Stimulated activated CD4-positive, alpha-beta T cell treated with anti-CD3 and anti-CD28 coated beads, Interleukin-2, amount 100 ng/mL, for 4 hours (primary cell): ENCODE results near the gene BCDIN3D.
"Not testable (repeated sequence)": the region's sequence is repeated elsewhere in the genome, so short reads cannot be mapped to it uniquely, and the experiment has no call there.

Experiments
- DNase-seq: peaks from one replicate; pipeline ENCODE4 v3.0.0-alpha.2; 2020; ENCODE audit warnings: low read depth

Gene BCDIN3D

GRCh38 chr12:49855890-49856289 lies 13.0 kb upstream of the BCDIN3D start:
- not testable (repeated sequence) for DNase-seq

- DNase-seq = no peak
These were observed 12.1 kb upstream of the BCDIN3D start for GRCh38 chr12:49854976-49855375.

GRCh38 chr12:49853671-49854070 lies 10.8 kb upstream of the BCDIN3D start:
- DNase-seq = no peak

GRCh38 chr12:49847161-49847560 lies 4.3 kb upstream of the BCDIN3D start:
- no peak for DNase-seq

- no peak for DNase-seq
These were observed 3.1 kb upstream of the BCDIN3D start for GRCh38 chr12:49846032-49846431.

- no peak for DNase-seq
These were observed 1.1 kb upstream of the BCDIN3D start for GRCh38 chr12:49843876-49844437.

GRCh38 chr12:49843411-49843810 lies 505 bp upstream of the BCDIN3D start:
- DNase-seq = no peak

DNA sequence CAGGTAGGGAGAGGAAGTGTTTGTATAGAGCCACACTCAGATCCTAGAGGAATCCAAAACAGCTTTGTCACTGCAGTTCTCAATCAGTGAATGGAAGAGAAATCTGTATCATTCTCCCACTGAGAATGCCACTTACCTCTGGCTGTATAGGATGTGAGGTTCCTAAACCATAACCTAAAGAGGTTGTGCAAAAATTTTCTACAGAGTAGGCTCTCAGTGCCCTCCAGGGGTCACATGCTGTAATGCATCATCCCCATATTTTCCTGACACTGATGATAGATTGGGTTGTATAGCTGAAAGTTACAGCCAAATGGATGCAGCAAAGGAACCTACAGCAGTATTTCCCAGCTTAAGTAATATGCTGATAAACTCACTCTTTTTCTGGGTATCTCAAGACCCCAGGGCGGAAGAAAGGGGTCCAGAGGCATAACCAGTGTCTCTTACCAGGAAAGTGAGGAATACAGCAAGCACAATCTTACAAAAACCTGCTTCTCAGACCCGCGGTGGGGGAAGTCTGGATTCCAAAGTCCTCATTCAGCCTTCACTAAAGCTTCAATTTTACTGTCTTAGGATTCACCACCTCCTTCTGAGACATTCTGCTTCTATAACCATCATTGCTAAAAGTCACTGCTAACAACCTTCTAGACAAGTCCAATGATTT lies 3.8 kb downstream of the BCDIN3D start:
- no peak for DNase-seq

DNA sequence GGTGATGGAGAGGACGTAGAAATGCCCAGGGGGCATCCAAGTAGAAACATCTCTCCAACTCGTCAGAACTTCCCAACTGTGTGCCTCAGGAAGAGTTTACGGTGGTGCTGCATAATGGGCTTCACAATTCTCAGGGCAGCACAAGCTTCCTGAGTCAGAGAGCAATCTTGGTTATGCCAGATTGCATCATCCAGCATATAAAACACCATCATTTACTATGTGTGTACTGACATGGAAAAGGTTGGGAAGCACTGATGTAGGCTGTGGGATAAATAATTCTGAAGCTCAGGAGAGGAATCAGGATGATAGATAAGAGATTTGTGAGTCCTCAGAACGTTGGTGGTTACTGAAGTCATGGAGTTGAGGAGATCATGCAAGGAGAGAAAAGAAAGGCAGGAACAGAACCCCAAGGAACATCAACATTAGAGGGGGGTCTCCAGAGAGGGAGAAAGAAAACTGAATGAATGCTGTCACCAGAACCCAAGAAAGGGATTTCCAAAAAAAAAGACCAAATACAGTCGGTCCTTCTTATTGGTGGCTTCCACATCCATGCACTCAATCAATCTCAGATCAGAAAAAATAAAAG lies 10.0 kb downstream of the BCDIN3D start:
- no peak for DNase-seq

DNA sequence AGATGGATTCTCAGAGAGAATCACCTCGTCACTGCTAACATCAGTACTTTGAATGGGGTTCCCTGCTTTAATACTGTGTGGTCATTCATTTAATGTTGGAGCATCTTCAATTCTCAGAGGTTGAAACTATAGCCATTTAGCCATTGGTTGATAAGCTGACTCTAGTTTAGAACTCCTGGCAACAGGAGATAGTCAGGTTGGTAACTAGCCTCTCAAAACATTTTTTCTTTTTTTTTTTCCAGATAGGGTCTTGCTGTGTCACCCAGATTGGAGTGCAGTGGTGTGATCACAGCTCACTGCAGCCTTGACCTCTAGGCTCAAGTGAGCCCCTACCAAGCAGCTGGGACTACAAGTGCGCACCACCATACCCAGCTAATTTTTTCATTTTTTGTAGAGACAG lies 11.2 kb downstream of the BCDIN3D start:
- DNase-seq = no peak

- peak; percentile 88 for DNase-seq
These were observed 14.5 kb downstream of the BCDIN3D start, which contains the start of gene NCKAP5L for GRCh38 chr12:49828133-49829091. Gene NCKAP5L, minus strand, starts transcription at chr12:49828413. Its CDS starts 24,369 bp downstream, at chr12:49804044.

- peak; percentile 33 for DNase-seq
These were observed 15.4 kb downstream of the BCDIN3D start for GRCh38 chr12:49827401-49828099.

GRCh38 chr12:49827051-49827400 lies 15.9 kb downstream of the BCDIN3D start:
- DNase-seq = no peak

GRCh38 chr12:49825971-49826421 lies 16.9 kb downstream of the BCDIN3D start:
- no peak for DNase-seq

DNA sequence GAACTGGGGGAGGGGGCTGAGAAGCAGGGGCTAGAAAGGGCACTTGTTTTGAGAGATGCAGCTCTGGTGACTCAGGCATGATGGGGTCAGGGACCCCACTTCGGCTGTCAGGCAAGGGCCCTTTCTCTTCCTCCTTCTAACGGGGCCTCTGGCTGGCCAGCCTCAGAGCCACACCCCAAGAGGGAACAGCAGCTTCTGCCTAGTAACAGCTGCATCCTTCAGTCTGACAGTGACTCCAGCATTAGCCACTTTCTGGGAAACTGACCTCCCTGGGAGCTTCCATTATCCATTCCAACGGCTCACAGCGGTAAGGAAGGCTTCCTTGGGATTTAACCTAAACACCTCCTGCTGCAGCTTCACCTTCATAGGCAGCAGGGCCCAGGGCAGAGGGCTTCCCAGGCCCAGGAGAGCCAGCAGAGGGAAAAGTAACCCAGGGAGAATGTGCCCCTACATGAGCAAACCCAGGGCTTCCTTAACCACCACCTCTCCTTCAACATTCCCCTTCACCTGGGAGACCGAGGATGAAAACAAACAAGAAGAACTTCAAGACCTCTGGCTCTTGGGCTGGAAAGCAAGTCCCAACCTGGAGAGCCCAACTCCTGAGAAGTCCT lies 17.4 kb downstream of the BCDIN3D start:
- DNase-seq = no peak

DNA sequence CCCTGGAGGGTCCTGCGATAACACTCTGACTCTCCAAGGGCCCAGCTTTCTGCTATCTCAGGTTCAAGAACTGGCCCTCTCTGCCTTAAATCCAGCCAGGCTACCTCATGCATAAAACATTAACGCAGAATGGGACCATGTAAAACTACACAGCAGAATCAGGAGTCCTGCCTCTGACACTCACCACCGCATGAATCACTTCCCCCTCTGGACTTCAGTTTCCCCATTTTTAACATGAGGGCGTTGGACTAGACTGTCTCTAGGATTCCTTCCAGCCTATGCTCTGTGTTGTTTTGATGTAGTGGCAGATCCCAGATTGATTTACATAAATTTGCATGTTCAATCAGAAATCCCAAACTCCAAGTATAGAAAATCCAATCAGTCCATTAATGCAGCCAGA lies 18.0 kb downstream of the BCDIN3D start:
- no peak for DNase-seq

DNA sequence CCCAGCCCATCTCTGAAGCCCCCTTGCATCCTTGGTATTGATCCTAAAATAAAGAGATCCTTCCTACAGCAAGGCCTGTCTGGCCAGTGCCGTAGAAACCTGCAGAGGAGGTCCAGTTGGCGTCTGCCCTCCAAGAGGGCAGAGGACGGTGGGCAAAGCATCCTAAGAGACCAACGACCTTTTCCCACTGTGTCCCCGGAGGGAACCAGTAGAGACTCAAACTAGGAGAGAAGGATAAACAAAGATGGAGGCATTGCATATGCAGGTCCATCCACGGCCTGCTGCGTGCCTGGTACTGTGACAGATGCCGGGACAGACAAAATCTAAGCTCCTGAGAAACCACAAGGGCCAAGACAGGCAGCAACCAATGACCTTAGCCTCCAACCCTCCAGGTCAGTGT lies 18.5 kb downstream of the BCDIN3D start:
- no peak for DNase-seq

DNA sequence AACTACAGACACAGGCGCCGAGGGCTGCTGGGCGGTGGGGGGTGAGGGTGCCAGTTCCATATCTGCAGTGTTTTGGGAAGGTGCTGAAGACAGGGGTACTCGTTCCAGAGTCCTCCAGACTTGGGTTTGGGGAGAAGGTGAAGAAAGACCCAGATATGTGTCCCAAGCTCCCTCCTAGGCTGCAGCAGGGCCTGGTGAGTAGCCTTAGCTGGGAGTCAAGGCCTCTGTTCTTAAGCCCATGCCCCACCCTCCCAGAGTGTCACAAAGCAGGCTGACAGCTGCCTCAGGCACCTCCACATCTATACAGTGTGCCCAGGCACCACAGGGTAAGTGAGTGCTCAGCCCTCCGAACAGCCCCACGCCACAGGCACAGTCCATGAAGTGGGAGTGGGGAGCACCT lies 19.0 kb downstream of the BCDIN3D start:
- no peak for DNase-seq

DNA sequence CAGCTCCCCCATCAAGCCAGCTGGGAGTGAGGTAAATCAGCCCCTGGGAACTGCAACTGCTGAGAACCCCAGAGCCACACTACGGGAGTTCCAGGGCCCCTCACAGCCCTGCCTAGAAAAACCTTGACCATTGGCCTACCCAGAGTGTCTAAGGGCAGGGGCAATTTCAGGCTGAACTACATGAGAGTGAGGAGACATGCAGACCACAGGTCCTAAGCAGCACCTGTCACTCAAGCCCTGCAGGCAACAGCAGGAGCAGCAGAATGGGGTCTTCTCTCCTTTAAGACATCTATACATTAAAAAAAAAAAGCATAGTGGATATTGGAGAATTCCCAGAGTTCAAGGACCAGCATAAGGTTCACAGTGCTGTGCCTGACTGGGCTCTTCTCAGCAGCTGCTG lies 19.6 kb downstream of the BCDIN3D start:
- DNase-seq = no peak

- DNase-seq = no peak
These were observed 21.3 kb downstream of the BCDIN3D start for GRCh38 chr12:49821373-49822287.
